PC-3 (cell line): ENCODE results near the gene ROBO3. TPM values are rescaled to one million over a fixed set of nuclear protein-coding genes. Genes with fewer than 3 reads are reported as not detected.

Experiments
- ATAC-seq: fragments of 200-7000 bp; cut with Tn5 transposase; 2 replicates; pipeline ENCODE4 v1.9.1; 2020; ENCODE audit warnings: mild to moderate bottlenecking, moderate library complexity
- BruUV-seq: library from RNA; stranded (reverse); fragments of 400-500 nt; replicated peaks from 2 replicates; lab custom pipeline; 2021; lab: Mats Ljungman, UMichigan
- CTCF ChIA-PET: fragments of 300-600 bp; sonication (Branson Sonifier 250); formaldehyde crosslinking; loops from one replicate; lab custom pipeline; 2022; ENCODE audit warnings: antibody characterized with exemption; lab: Charles Lee
- POLR2A ChIA-PET: fragments of 300-600 bp; sonication (Branson Sonifier 250); formaldehyde crosslinking; loops from one replicate; lab custom pipeline; 2022; ENCODE audit warnings: antibody characterized with exemption; ENCODE audit not compliant: unreplicated experiment; lab: Charles Lee
- DNase-seq: peaks from one replicate; pipeline ENCODE4 v3.0.0-alpha.2; 2015
- H2AFZ ChIP-seq: fragments of 300-600 bp; sonication (generic); 2 replicates; pipeline ENCODE4 v1.6.0; 2016; ENCODE audit warnings: antibody characterized with exemption, low read length
- H3F3A ChIP-seq: fragments of 300-600 bp; sonication (generic); one replicate; pipeline ENCODE4 v1.6.0; 2017; ENCODE audit warnings: antibody characterized with exemption, low read length, control low read depth, mild to moderate bottlenecking; ENCODE audit not compliant: unreplicated experiment
- H3K27ac ChIP-seq: fragments of 300-600 bp; sonication (generic); 2 replicates; pipeline ENCODE4 v1.5.1; 2016; ENCODE audit warnings: mild to moderate bottlenecking, low read length
- H3K27me3 ChIP-seq: fragments of 300-600 bp; sonication (generic); 2 replicates; pipeline ENCODE4 v1.6.1; 2016; ENCODE audit warnings: low read length, mixed read lengths
- H3K36me3 ChIP-seq: fragments of 300-600 bp; sonication (generic); 2 replicates; pipeline ENCODE4 v1.6.1; 2016; ENCODE audit warnings: low read depth, mixed run types, low read length, mixed read lengths
- H3K4me1 ChIP-seq: fragments of 300-600 bp; sonication (generic); 2 replicates; pipeline ENCODE4 v1.5.1; 2016; ENCODE audit warnings: low read length; ENCODE audit not compliant: insufficient read depth
- H3K4me2 ChIP-seq: fragments of 300-600 bp; sonication (generic); 2 replicates; pipeline ENCODE4 v1.6.0; 2016; ENCODE audit warnings: low read length
- H3K4me3 ChIP-seq: fragments of 300-600 bp; sonication (generic); 2 replicates; pipeline ENCODE4 v1.5.1; 2016; ENCODE audit warnings: mild to moderate bottlenecking, low read length, mixed read lengths
- H3K79me2 ChIP-seq: fragments of 300-600 bp; sonication (generic); 2 replicates; pipeline ENCODE4 v1.6.1; 2017; ENCODE audit warnings: low read length, mixed read lengths
- H3K9ac ChIP-seq: fragments of 300-600 bp; sonication (generic); 2 replicates; pipeline ENCODE4 v1.6.0; 2016; ENCODE audit warnings: mild to moderate bottlenecking, low read length
- H3K9me2 ChIP-seq: fragments of 300-600 bp; sonication (generic); replicated peaks from 2 replicates; pipeline ENCODE4 v1.6.1; 2016; ENCODE audit warnings: mixed run types, low read length, mixed read lengths
- H3K9me3 ChIP-seq: fragments of 300-600 bp; sonication (generic); 2 replicates; pipeline ENCODE4 v1.6.1; 2016; ENCODE audit warnings: low read length, mixed read lengths
- H4K20me1 ChIP-seq: fragments of 300-600 bp; sonication (generic); 2 replicates; pipeline ENCODE4 v1.6.1; 2016; ENCODE audit warnings: low read length, mixed read lengths
- CTCF ChIP-seq: fragments of 300-600 bp; sonication (generic); conservative IDR thresholded peaks from 2 replicates; pipeline ENCODE4 v1.5.1; 2017; ENCODE audit warnings: antibody characterized with exemption, low read depth, mild to moderate bottlenecking, low read length
- EZH2 ChIP-seq: fragments of 300-600 bp; sonication (generic); IDR thresholded peaks from one replicate; pipeline ENCODE4 v1.6.1; 2017; ENCODE audit warnings: antibody characterized with exemption, mild to moderate bottlenecking, low read length; ENCODE audit not compliant: unreplicated experiment
- EZH2phosphoT487 ChIP-seq: fragments of 300-600 bp; sonication (generic); IDR thresholded peaks from 2 replicates; pipeline ENCODE4 v1.6.1; 2018; ENCODE audit warnings: mild to moderate bottlenecking, antibody characterized with exemption, low read length, borderline replicate concordance
- intact Hi-C: fragments of 100-400 bp; cut with micrococcal nuclease; formaldehyde crosslinking; loops from 2 replicates; pipeline ENCODE4 v1.9.0; 2023
- total RNA-seq: library from RNA; depleted of rRNA; stranded (reverse); fragments of >200 nt; gene quantifications from 2 replicates; pipeline ENCODE4 v1.2.3, GENCODE V29; 2014

Gene ROBO3
- total RNA-seq, 1 experiment from 2014 or later: 18.5 TPM

GRCh38 chr11:124894606-124895430 lies 29.6 kb downstream of the ROBO3 start:
- CTCF ChIA-PET: no interaction called here
- Histone ChIP-seq H3K36me3 (no peaks in the 10 kb centered on the region), H2AFZ (no peak overlapping the region), H4K20me1 (no peaks in the 10 kb centered on the region), H3K4me1 (peaks cover 45% of the 10 kb centered on the region), H3F3A (peaks cover 15% of the 10 kb centered on the region), H3K79me2 (no peaks in the 10 kb centered on the region), H3K4me3 (no peak overlapping the region), H3K9ac (no peak overlapping the region), H3K27ac (no peak overlapping the region), H3K27me3 (no peaks in the 10 kb centered on the region), H3K9me2 (no peaks in the 10 kb centered on the region), H3K4me2 (no peak overlapping the region), H3K9me3 (no peaks in the 10 kb centered on the region)
- BruUV-seq: no TSS peak
- no peak for ATAC-seq
- no peak for TF ChIP-seq EZH2
- no peak for TF ChIP-seq EZH2phosphoT487
- no peak for TF ChIP-seq CTCF
- intact Hi-C loops: no loop called here
- POLR2A ChIA-PET: interaction anchor here (0.6 kb wide), 2 partner anchors 8 to 27 kb away, joined by 5 to 6 read pairs; no protein-coding TSS in a partner anchor
- DNase-seq: no peak

- peaks cover 52% of the 10 kb centered on the region for H3K4me1 ChIP-seq
- H3K4me2 ChIP-seq: no peak overlapping the region
- H3K9ac ChIP-seq: no peak overlapping the region
- no peaks in the 10 kb centered on the region for H3K27me3 ChIP-seq
- H3K27ac ChIP-seq: no peak overlapping the region
- no peaks in the 10 kb centered on the region for H3K9me2 ChIP-seq
- no peak for DNase-seq
- BruUV-seq: no TSS peak
- no peaks in the 10 kb centered on the region for H4K20me1 ChIP-seq
- ATAC-seq: no peak
- H3K4me3 ChIP-seq: no peak overlapping the region
- TF ChIP-seq CTCF: no peak
- no peak for TF ChIP-seq EZH2phosphoT487
- TF ChIP-seq EZH2: no peak
- H3F3A ChIP-seq: peaks cover 15% of the 10 kb centered on the region
- CTCF ChIA-PET: no interaction called here
- POLR2A ChIA-PET: interaction anchor here (0.6 kb wide), 1 partner anchor 9 kb away, joined by 6 read pairs; no protein-coding TSS in a partner anchor
- H2AFZ ChIP-seq: no peak overlapping the region
- H3K36me3 ChIP-seq: no peaks in the 10 kb centered on the region
- H3K9me3 ChIP-seq: no peaks in the 10 kb centered on the region
- H3K79me2 ChIP-seq: no peaks in the 10 kb centered on the region
- intact Hi-C loops: no loop called here
These were observed 30.3 kb downstream of the ROBO3 start for GRCh38 chr11:124895471-124895971.
